H1 (cell line): ENCODE results near the gene MPND.

Experiments used
- BACH1 ChIP-seq: IDR thresholded peaks from 2 replicates; pipeline ENCODE4 v1.6.1; 2012; ENCODE audit warnings: low read length, improper control_type of control experiment
- CREB1 ChIP-seq: IDR thresholded peaks from 2 replicates; pipeline ENCODE4 v1.6.1; 2012; ENCODE audit warnings: inconsistent platforms
- CTCF ChIP-seq, 3 experiments: IDR thresholded peaks; 1 replicate in 2 of 3; 2 replicates in 1 of 3; pipeline versions ENCODE4 v1.5.1 to v1.6.1; 2011; ENCODE audit warnings: low read length in 3 of 3, mild to moderate bottlenecking in 3 of 3, inconsistent platforms in 2 of 3, low read depth in 1 of 3, moderate library complexity in 1 of 3; ENCODE audit not compliant: insufficient read depth in 1 of 3; ENCODE audit errors: control extremely low read depth in 1 of 3
- EZH2 ChIP-seq: fragments of 200-600 bp; sonication (generic); IDR thresholded peaks from 2 replicates; pipeline ENCODE4 v1.7.1; 2012; ENCODE audit warnings: low read depth, mild to moderate bottlenecking, moderate library complexity, low read length, inconsistent platforms; ENCODE audit not compliant: severe bottlenecking
- GTF2F1 ChIP-seq: IDR thresholded peaks from 2 replicates; pipeline ENCODE4 v1.6.1; 2012; ENCODE audit warnings: low read depth, low read length, improper control_type of control experiment, borderline replicate concordance
- MAX ChIP-seq: IDR thresholded peaks from 2 replicates; pipeline ENCODE4 v1.6.1; 2012; ENCODE audit warnings: inconsistent platforms
- POLR2A ChIP-seq, 2 experiments: IDR thresholded peaks; 1 replicate in 1 of 2; 2 replicates in 1 of 2; pipeline ENCODE4 v1.6.1; 2011; ENCODE audit warnings: low read depth in 2 of 2, low read length in 2 of 2, mild to moderate bottlenecking in 2 of 2; ENCODE audit errors: control extremely low read depth in 1 of 2
- RFX5 ChIP-seq: IDR thresholded peaks from 2 replicates; pipeline ENCODE4 v1.6.1; 2011; ENCODE audit warnings: low read depth, low read length, improper control_type of control experiment, borderline replicate concordance
- SAP30 ChIP-seq: fragments of 300-600 bp; sonication (generic); IDR thresholded peaks from 2 replicates; pipeline ENCODE4 v1.7.1; 2012; ENCODE audit warnings: low read length, moderate library complexity, mild to moderate bottlenecking, inconsistent platforms; ENCODE audit not compliant: insufficient read depth, insufficient replicate concordance
- SP1 ChIP-seq: IDR thresholded peaks from 2 replicates; pipeline ENCODE4 v1.6.1; 2011; ENCODE audit warnings: low read depth, low read length
- TAF1 ChIP-seq: IDR thresholded peaks from 2 replicates; pipeline ENCODE4 v1.6.1; 2011; ENCODE audit warnings: mild to moderate bottlenecking, low read depth, low read length
- YY1 ChIP-seq: IDR thresholded peaks from 2 replicates; pipeline ENCODE4 v1.6.1; 2011; ENCODE audit warnings: low read depth, mild to moderate bottlenecking, low read length
- TF ChIP-seq, protein P1 (sequence below): IDR thresholded peaks from 2 replicates; pipeline ENCODE4 v1.6.1; 2012; ENCODE audit warnings: low read length, inconsistent platforms

DNA sequence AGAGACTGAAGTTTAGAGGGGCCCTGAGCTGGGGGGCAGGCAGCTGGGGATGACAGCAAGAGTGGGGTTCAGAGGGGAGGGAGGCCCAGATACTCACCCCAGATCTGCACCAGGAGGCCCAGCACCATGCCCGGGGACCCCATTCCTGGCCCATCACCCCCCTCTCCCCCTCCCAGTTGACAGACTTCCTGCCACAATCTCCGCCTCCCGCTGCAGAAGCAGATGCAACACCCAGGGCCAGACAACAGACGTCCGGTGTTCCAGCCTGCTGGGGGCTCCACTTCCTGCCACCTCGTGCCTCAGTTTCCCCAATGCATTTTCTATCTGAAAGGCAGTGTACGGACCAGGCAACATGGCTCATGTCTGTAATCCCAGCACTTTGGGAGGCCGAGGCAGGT lies 41.1 kb upstream of the MPND start, which contains the start of gene TMIGD2:
- TF ChIP-seq TAF1 (no peak), EZH2 (no peak), CTCF (IDR thresholded peaks at IDR 0.05; ENCODE audit: control extremely low read depth in 1 of 3, insufficient read depth in 1 of 3, low read depth in 1 of 3, low read length in 3 of 3) (no peak), CREB1 (no peak), YY1 (no peak), BACH1 (no peak), GTF2F1 (no peak), MAX (no peak), RFX5 (no peak), SAP30 (no peak), POLR2A (IDR thresholded peaks at IDR 0.05; ENCODE audit: control extremely low read depth in 1 of 2, low read depth in 2 of 2, low read length in 2 of 2) (no peak), SP1 (no peak)
- TF ChIP-seq, protein P1, sequence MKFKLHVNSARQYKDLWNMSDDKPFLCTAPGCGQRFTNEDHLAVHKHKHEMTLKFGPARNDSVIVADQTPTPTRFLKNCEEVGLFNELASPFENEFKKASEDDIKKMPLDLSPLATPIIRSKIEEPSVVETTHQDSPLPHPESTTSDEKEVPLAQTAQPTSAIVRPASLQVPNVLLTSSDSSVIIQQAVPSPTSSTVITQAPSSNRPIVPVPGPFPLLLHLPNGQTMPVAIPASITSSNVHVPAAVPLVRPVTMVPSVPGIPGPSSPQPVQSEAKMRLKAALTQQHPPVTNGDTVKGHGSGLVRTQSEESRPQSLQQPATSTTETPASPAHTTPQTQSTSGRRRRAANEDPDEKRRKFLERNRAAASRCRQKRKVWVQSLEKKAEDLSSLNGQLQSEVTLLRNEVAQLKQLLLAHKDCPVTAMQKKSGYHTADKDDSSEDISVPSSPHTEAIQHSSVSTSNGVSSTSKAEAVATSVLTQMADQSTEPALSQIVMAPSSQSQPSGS = no peak
